Aorta (tissue), 5 donors: ENCODE data around the gene MYL10. TPM values are rescaled to one million over a fixed set of nuclear protein-coding genes. Genes with fewer than 3 reads are reported as not detected.
A peak's percentile ranks its signal among the peaks of the same experiment; 100 is the strongest.
"Not testable (repeated sequence)": the region's sequence is repeated elsewhere in the genome, so short reads cannot be mapped to it uniquely, and the experiment has no call there.

Source experiments
- ATAC-seq: fragments of 200-7000 bp; cut with Tn5 transposase; one replicate; pipeline ENCODE4 v1.9.1; 2022; ENCODE audit warnings: moderate library complexity; ENCODE audit not compliant: low FRiP score
- DNase-seq, 2 donors: peaks; one replicate each; pipeline ENCODE4 v3.0.0-alpha.2; 2020
- H3K27ac ChIP-seq, 2 donors: one replicate each; pipeline ENCODE4 v1.5.1; 2013; ENCODE audit warnings: low read length in 2 of 2, mild to moderate bottlenecking in 2 of 2, moderate library complexity in 2 of 2, control low read depth in 1 of 2, inconsistent platforms in 1 of 2, low read depth in 1 of 2
- H3K27me3 ChIP-seq, 2 donors: one replicate each; pipeline ENCODE4 v1.6.1; 2013; ENCODE audit warnings: control low read depth in 1 of 2, low read length in 1 of 2, mild to moderate bottlenecking in 1 of 2, moderate library complexity in 1 of 2; ENCODE audit not compliant: insufficient read depth in 2 of 2, control insufficient read depth in 1 of 2
- H3K36me3 ChIP-seq, 2 donors: one replicate each; pipeline ENCODE4 v1.6.1; 2013; ENCODE audit warnings: control low read depth in 1 of 2, low read length in 1 of 2, mild to moderate bottlenecking in 1 of 2; ENCODE audit not compliant: insufficient read depth in 2 of 2, control insufficient read depth in 1 of 2
- H3K4me1 ChIP-seq, 2 donors: one replicate each; pipeline ENCODE4 v1.6.1; 2013; ENCODE audit warnings: low read length in 2 of 2, control low read depth in 1 of 2, mild to moderate bottlenecking in 1 of 2, moderate library complexity in 1 of 2; ENCODE audit not compliant: insufficient read depth in 2 of 2, control insufficient read depth in 1 of 2
- H3K4me3 ChIP-seq, 2 donors: one replicate each; pipeline ENCODE4 v1.5.1; 2013; ENCODE audit warnings: low read length in 2 of 2, control low read depth in 1 of 2, mild to moderate bottlenecking in 1 of 2
- H3K9me3 ChIP-seq: one replicate; pipeline ENCODE4 v1.6.1; 2013; ENCODE audit warnings: mild to moderate bottlenecking, low read length; ENCODE audit not compliant: control insufficient read depth
- WGBS, 2 donors: extraction: QIAGEN DNeasy Blood & Tissue Kit; methylation state at CpG; one replicate each; pipeline ENCODE4 v1.1.7; 2013; 5-methylcytosine and 5-hydroxymethylcytosine counted together
- intact Hi-C, 2 donors: fragments of 100-400 bp; cut with DNase I; formaldehyde crosslinking; loops; one replicate each; pipeline versions ENCODE4 v1.14.2 to v1.15.0; 2022
- polyA plus RNA-seq, 2 donors: library from polyadenylated mRNA; stranded (reverse); fragments of 200-250 nt; gene quantifications; one replicate each; pipeline ENCODE4 v1.2.3, GENCODE V29; 2013
- total RNA-seq, 2 donors: library from RNA; stranded (reverse); fragmentation: NEBNext Ultra II Directional; extraction: Animal tissue kit (Norgen Biotek cat#: 25700); gene quantifications; one replicate each; pipeline ENCODE4 v1.2.1, GENCODE V29; 2021
- donor health status: healthy with polysubstance abuse.
- donor health status: Bipolar disorder and iron deficiency.
- donor health status: DM: no; HTN: no; CAD: no.
- donor health status: DM: no; HTN: no; CAD: no.
- donor health status: DM: yes; HTN: yes; CAD: no.

The MYL10 gene
- total and polyA plus RNA-seq, 4 donors, result not detected

DNA sequence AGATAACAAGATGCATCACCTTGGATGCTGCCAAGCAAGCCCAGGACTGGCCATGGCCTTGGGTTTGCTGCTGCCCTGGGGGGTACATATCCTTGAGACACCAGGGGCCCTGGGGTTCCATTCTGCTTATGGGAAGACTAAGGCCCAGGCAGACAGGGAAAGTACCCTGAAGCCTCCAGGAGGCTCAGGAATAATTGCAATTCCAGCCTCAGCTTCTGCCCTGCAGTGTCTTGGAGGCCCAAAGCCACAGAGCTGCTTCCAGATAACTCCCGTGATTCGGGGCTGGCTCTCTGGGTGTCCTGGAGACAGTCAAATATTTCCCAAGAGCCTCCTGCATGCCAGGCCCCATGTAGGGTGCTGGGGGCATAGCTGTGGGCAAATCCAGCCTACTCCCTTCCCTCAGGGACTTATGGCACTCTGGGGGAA is 22.6 kb downstream of the MYL10 start:
- intact Hi-C loops, result loop anchor here (10.0 kb wide), 3 partner anchors 208 to 668 kb away; partner anchors contain the start of gene CUX1 (in 2 of the 2)
- H3K27me3 ChIP-seq, result no peaks in the 10 kb centered on the region
- no peak overlapping the region for H3K27ac ChIP-seq
- WGBS, 2 donors, result 64% methylated on average over 2 of the region's 2 CpGs
- H3K4me3 ChIP-seq, result no peak overlapping the region
- no peaks in the 10 kb centered on the region for H3K36me3 ChIP-seq
- H3K9me3 ChIP-seq, result no peaks in the 10 kb centered on the region
- ATAC-seq, result no peak
- DNase-seq, result peak in 1 of 2 donors; percentile 31
- no peaks in the 10 kb centered on the region for H3K4me1 ChIP-seq

- H3K4me1 ChIP-seq, result no peaks in the 10 kb centered on the region
- no peak overlapping the region for H3K4me3 ChIP-seq
- no peaks in the 10 kb centered on the region for H3K36me3 ChIP-seq
- no peaks in the 10 kb centered on the region for H3K9me3 ChIP-seq
- WGBS, 2 donors, result 86 to 90% methylated on average over 26 of the region's 26 CpGs
- DNase-seq (peak in 1 of 2 donors; percentile 68), ATAC-seq (no peak)
- intact Hi-C loops, result loop anchor here (10.0 kb wide), 3 partner anchors 209 to 669 kb away; partner anchors contain the start of gene CUX1 (in 2 of the 2)
- H3K27me3 ChIP-seq, result no peaks in the 10 kb centered on the region
- H3K27ac ChIP-seq, result no peak overlapping the region
Observed at GRCh38 chr7:101605611-101606497, 23.2 kb downstream of the MYL10 start.

DNA sequence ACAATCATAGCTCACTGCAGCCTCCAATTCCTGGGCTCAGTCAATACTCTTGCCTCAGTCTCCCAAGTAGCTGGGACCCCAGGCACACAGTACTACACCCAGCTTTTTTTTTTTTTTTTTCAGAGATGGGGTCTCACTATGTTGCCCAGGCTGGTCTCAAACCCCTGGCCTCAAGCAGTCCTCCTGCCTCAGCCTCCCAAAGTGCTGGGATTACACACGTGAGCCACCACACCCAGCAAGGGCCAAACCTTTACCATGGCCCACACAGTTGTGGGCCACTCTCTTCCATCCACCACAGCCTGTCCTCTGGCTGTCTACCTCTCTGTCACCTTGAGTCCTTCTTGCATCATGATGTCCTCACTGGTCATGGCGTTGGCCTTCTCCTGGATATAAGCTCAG is 24.2 kb downstream of the MYL10 start:
- WGBS, 2 donors, result 87 to 89% methylated on average over 2 of the region's 2 CpGs
- not testable (repeated sequence) for H3K4me1 ChIP-seq, H3K27ac ChIP-seq, ATAC-seq, H3K36me3 ChIP-seq, H3K9me3 ChIP-seq, H3K4me3 ChIP-seq, H3K27me3 ChIP-seq
- intact Hi-C loops, result loop anchor here (5.0 to 10.0 kb wide), 5 partner anchors 210 to 670 kb away; partner anchors contain the start of gene CUX1 (in 2 of the 2)
- DNase-seq, result peak in 1 of 2 donors; percentile 30

GRCh38 chr7:101604331-101604933 is 24.7 kb downstream of the MYL10 start:
- no peak for ATAC-seq
- H3K27ac ChIP-seq, result no peak overlapping the region
- no peak overlapping the region for H3K4me3 ChIP-seq
- no peaks in the 10 kb centered on the region for H3K9me3 ChIP-seq
- no peaks in the 10 kb centered on the region for H3K36me3 ChIP-seq
- peak in 1 of 2 donors; percentile 9 for DNase-seq
- intact Hi-C loops, result loop anchor here (5.0 to 10.0 kb wide), 5 partner anchors 210 to 670 kb away; partner anchors contain the start of gene CUX1 (in 2 of the 2)
- H3K27me3 ChIP-seq, result no peaks in the 10 kb centered on the region
- 64 to 80% methylated on average over 5 of the region's 5 CpGs for WGBS, 2 donors
- H3K4me1 ChIP-seq, result no peaks in the 10 kb centered on the region

- Histone ChIP-seq H3K4me3 (no peak overlapping the region), H3K4me1 (no peaks in the 10 kb centered on the region), H3K9me3 (no peaks in the 10 kb centered on the region), H3K27me3 (no peaks in the 10 kb centered on the region), H3K36me3 (no peaks in the 10 kb centered on the region), H3K27ac (no peak overlapping the region)
- ATAC-seq (peak; percentile 87), DNase-seq (peak; percentile 90 to 94)
- intact Hi-C loops, result loop anchor here (2.0 to 10.0 kb wide), 6 partner anchors 78 to 672 kb away; partner anchors contain the start of gene CUX1 (in 2 of the 2)
- 38 to 39% methylated on average over 24 to 25 of the region's 25 CpGs for WGBS, 2 donors
Observed at GRCh38 chr7:101602484-101603241, 26.4 kb downstream of the MYL10 start.

GRCh38 chr7:101602082-101602481 is 27.0 kb downstream of the MYL10 start:
- no peak overlapping the region for H3K27ac ChIP-seq
- no peaks in the 10 kb centered on the region for H3K4me1 ChIP-seq
- no peak for ATAC-seq
- WGBS, 2 donors, result 58% methylated on average over 12 of the region's 12 CpGs
- H3K4me3 ChIP-seq, result no peak overlapping the region
- H3K36me3 ChIP-seq, result no peaks in the 10 kb centered on the region
- no peak for DNase-seq
- intact Hi-C loops, result loop anchor here (2.0 to 10.0 kb wide), 6 partner anchors 79 to 673 kb away; partner anchors contain the start of gene CUX1 (in 2 of the 2)
- no peaks in the 10 kb centered on the region for H3K9me3 ChIP-seq
- H3K27me3 ChIP-seq, result no peaks in the 10 kb centered on the region

GRCh38 chr7:101599787-101600186 is 29.3 kb downstream of the MYL10 start:
- no peaks in the 10 kb centered on the region for H3K4me1 ChIP-seq
- H3K4me3 ChIP-seq, result no peak overlapping the region
- H3K27ac ChIP-seq, result no peak overlapping the region
- WGBS, 2 donors, result 91 to 96% methylated on average over 3 of the region's 3 CpGs
- peaks cover 2% of the 10 kb centered on the region for H3K9me3 ChIP-seq
- H3K36me3 ChIP-seq, result no peaks in the 10 kb centered on the region
- H3K27me3 ChIP-seq, result no peaks in the 10 kb centered on the region
- ATAC-seq (no peak), DNase-seq (no peak)
- intact Hi-C loops, result loop anchor here (5.0 to 10.0 kb wide), 5 partner anchors 215 to 675 kb away; partner anchors contain the start of gene CUX1 (in 2 of the 2)
